ENCODE data around the gene KIAA0040. TPM values are rescaled to one million over a fixed set of nuclear protein-coding genes. Genes with fewer than 3 reads are reported as not detected.

The KIAA0040 gene
- total RNA-seq, 1 experiment from 2014 or later = 27.7 TPM

GRCh38 chr1:175225805-175226129 is 33.2 kb upstream of the KIAA0040 start:
- ChIA-PET CTCF (interaction anchor here (0.6 to 10.6 kb wide), 5 partner anchors 37 to 88 kb away, joined by 3 to 306 read pairs (median 4); no protein-coding TSS in a partner anchor), POLR2A (no interaction called here)
- intact Hi-C loops (cut with micrococcal nuclease) = no loop called here

GRCh38 chr1:175222296-175222938 is 29.8 kb upstream of the KIAA0040 start:
- Mint-ChIP-seq H3K9me3 (ENCODE audit: unreplicated experiment) (no peaks in the 10 kb centered on the region), H3K4me1 (ENCODE audit: insufficient read depth, unreplicated experiment) (peaks cover 27% of the 10 kb centered on the region), H3K4me3 (ENCODE audit: unreplicated experiment) (no peak overlapping the region), H3K27ac (ENCODE audit: low read depth, unreplicated experiment) (no peak overlapping the region), H3K27me3 (ENCODE audit: insufficient read depth, unreplicated experiment) (no peaks in the 10 kb centered on the region), H3K36me3 (ENCODE audit: insufficient read depth, unreplicated experiment) (no peaks in the 10 kb centered on the region)
- DNase-seq (ENCODE audit: unreplicated experiment) = peak; percentile 50
- ChIA-PET POLR2A (interaction anchor here (0.6 to 2.5 kb wide), 9 partner anchors 13 to 768 kb away, joined by 3 to 22 read pairs (median 6); no protein-coding TSS in a partner anchor), CTCF (interaction anchor here (0.6 to 10.6 kb wide), 30 partner anchors 8 to 1620 kb away, joined by 3 to 306 read pairs (median 9); no protein-coding TSS in a partner anchor)
- no peak for TF ChIP-seq CTCF (IDR thresholded peaks at IDR 0.05; ENCODE audit: unreplicated experiment)
- intact Hi-C loops (cut with micrococcal nuclease) = no loop called here
- no TSS peak for BruUV-seq (replicated peaks)

More at GRCh38 chr1:175225805-175226129, 33.2 kb upstream of the KIAA0040 start:
- H3K27ac Mint-ChIP-seq (ENCODE audit: low read depth, unreplicated experiment) = no peak overlapping the region
- H3K27me3 Mint-ChIP-seq (ENCODE audit: insufficient read depth, unreplicated experiment) = no peaks in the 10 kb centered on the region
- no peaks in the 10 kb centered on the region for H3K9me3 Mint-ChIP-seq (ENCODE audit: unreplicated experiment)
- peaks cover 15% of the 10 kb centered on the region for H3K4me1 Mint-ChIP-seq (ENCODE audit: insufficient read depth, unreplicated experiment)
- no peak overlapping the region for H3K4me3 Mint-ChIP-seq (ENCODE audit: unreplicated experiment)
- BruUV-seq (replicated peaks) = no TSS peak
- no peak for TF ChIP-seq CTCF (IDR thresholded peaks at IDR 0.05; ENCODE audit: unreplicated experiment)
- DNase-seq (ENCODE audit: unreplicated experiment) = no peak
- no peaks in the 10 kb centered on the region for H3K36me3 Mint-ChIP-seq (ENCODE audit: insufficient read depth, unreplicated experiment)

GRCh38 chr1:175221557-175222175 is 29.1 kb upstream of the KIAA0040 start:
- Mint-ChIP-seq H3K4me3 (ENCODE audit: unreplicated experiment) (no peak overlapping the region), H3K9me3 (ENCODE audit: unreplicated experiment) (no peaks in the 10 kb centered on the region), H3K36me3 (ENCODE audit: insufficient read depth, unreplicated experiment) (no peaks in the 10 kb centered on the region), H3K27me3 (ENCODE audit: insufficient read depth, unreplicated experiment) (no peaks in the 10 kb centered on the region), H3K27ac (ENCODE audit: low read depth, unreplicated experiment) (no peak overlapping the region), H3K4me1 (ENCODE audit: insufficient read depth, unreplicated experiment) (peaks cover 27% of the 10 kb centered on the region)
- peak; percentile 45 for TF ChIP-seq CTCF (IDR thresholded peaks at IDR 0.05; ENCODE audit: unreplicated experiment)
- ChIA-PET POLR2A (interaction anchor here (0.5 to 2.5 kb wide), 13 partner anchors 10 to 97 kb away, joined by 3 to 22 read pairs (median 4); no protein-coding TSS in a partner anchor), CTCF (interaction anchor here (0.7 to 10.6 kb wide), 34 partner anchors 8 to 192 kb away, joined by 3 to 306 read pairs (median 9); no protein-coding TSS in a partner anchor)
- intact Hi-C loops (cut with micrococcal nuclease) = loop anchor here (1.0 to 2.0 kb wide), 3 partner anchors 29 to 98 kb away; partner anchors contain the start of gene KIAA0040
- DNase-seq (ENCODE audit: unreplicated experiment) = peak; percentile 91
- no TSS peak for BruUV-seq (replicated peaks)

All from MCF 10A (cell line).